Measurements from ENCODE around the gene NES.

NES gene

GRCh38 chr1:156624814-156625435 lies 52.3 kb downstream of the NES start:
- H3K9ac ChIP-seq (ENCODE audit: low read depth in 1 of 2, low read length in 2 of 2) = no peak overlapping the region

GRCh38 chr1:156623946-156624813 lies 53.0 kb downstream of the NES start:
- Histone ChIP-seq H3K9me3 (ENCODE audit: control insufficient read depth in 2 of 2, low read length in 2 of 2) (no peaks in the 10 kb centered on the region), H3K4me3 (ENCODE audit: low read length in 2 of 2) (peak overlapping the region; percentile 28 to 44), H3K27me3 (ENCODE audit: control insufficient read depth in 2 of 2, insufficient read depth in 2 of 2, low read length in 2 of 2) (peaks cover 44 to 50% of the 10 kb centered on the region in 2 donors), H3K36me3 (ENCODE audit: control insufficient read depth in 2 of 2, insufficient read depth in 2 of 2, low read length in 2 of 2) (no peaks in the 10 kb centered on the region), H3K9ac (ENCODE audit: low read depth in 1 of 2, low read length in 2 of 2) (no peak overlapping the region), H3K27ac (ENCODE audit: low read depth in 2 of 2, low read length in 2 of 2) (no peak overlapping the region), H3K4me1 (ENCODE audit: control insufficient read depth in 2 of 2, insufficient read depth in 2 of 2, low read length in 2 of 2) (peaks cover 18 to 19% of the 10 kb centered on the region in 2 donors)

More at GRCh38 chr1:156624814-156625435, 52.3 kb downstream of the NES start:
- peak overlapping the region in 1 of 2 donors; percentile 44 for H3K4me3 ChIP-seq (ENCODE audit: low read length in 2 of 2)
- no peaks in the 10 kb centered on the region for H3K36me3 ChIP-seq (ENCODE audit: control insufficient read depth in 2 of 2, insufficient read depth in 2 of 2, low read length in 2 of 2)
- no peaks in the 10 kb centered on the region for H3K9me3 ChIP-seq (ENCODE audit: control insufficient read depth in 2 of 2, low read length in 2 of 2)
- peaks cover 18 to 19% of the 10 kb centered on the region in 2 donors for H3K4me1 ChIP-seq (ENCODE audit: control insufficient read depth in 2 of 2, insufficient read depth in 2 of 2, low read length in 2 of 2)
- no peak overlapping the region for H3K27ac ChIP-seq (ENCODE audit: low read depth in 2 of 2, low read length in 2 of 2)
- peaks cover 37 to 42% of the 10 kb centered on the region in 2 donors for H3K27me3 ChIP-seq (ENCODE audit: control insufficient read depth in 2 of 2, insufficient read depth in 2 of 2, low read length in 2 of 2)

GRCh38 chr1:156622581-156623297 lies 54.5 kb downstream of the NES start:
- H3K36me3 ChIP-seq (ENCODE audit: control insufficient read depth in 2 of 2, insufficient read depth in 2 of 2, low read length in 2 of 2) = no peaks in the 10 kb centered on the region
- H3K9ac ChIP-seq (ENCODE audit: low read depth in 1 of 2, low read length in 2 of 2) = no peak overlapping the region
- no peaks in the 10 kb centered on the region for H3K9me3 ChIP-seq (ENCODE audit: control insufficient read depth in 2 of 2, low read length in 2 of 2)
- peaks cover 44 to 53% of the 10 kb centered on the region in 2 donors for H3K27me3 ChIP-seq (ENCODE audit: control insufficient read depth in 2 of 2, insufficient read depth in 2 of 2, low read length in 2 of 2)
- no peak overlapping the region for H3K27ac ChIP-seq (ENCODE audit: low read depth in 2 of 2, low read length in 2 of 2)
- H3K4me1 ChIP-seq (ENCODE audit: control insufficient read depth in 2 of 2, insufficient read depth in 2 of 2, low read length in 2 of 2) = peaks cover 18 to 19% of the 10 kb centered on the region in 2 donors
- no peak overlapping the region for H3K4me3 ChIP-seq (ENCODE audit: low read length in 2 of 2)

DNA sequence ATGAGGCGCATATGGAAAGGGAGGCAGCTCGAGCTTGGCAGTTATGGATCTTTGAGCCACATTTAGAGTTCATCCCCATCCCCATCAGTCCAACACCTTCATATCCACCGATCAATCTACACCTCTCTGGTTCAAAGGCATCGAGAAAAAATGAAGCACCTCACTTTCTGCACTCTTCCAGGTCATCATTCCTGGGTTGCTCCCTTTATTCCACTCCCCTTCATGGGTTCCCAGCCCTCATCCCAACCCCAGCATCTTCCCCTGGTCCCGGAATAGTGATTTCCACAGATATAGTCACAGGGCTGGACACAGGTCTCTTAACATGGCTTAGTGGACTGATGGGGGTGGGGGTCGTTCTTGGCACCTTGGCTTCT lies 57.6 kb downstream of the NES start:
- H3K9ac ChIP-seq (ENCODE audit: low read depth in 1 of 2, low read length in 2 of 2) = no peak overlapping the region
- H3K27ac ChIP-seq (ENCODE audit: low read depth in 2 of 2, low read length in 2 of 2) = no peak overlapping the region

GRCh38 chr1:156618853-156619581 lies 58.2 kb downstream of the NES start, which contains the start of gene HAPLN2:
HAPLN2 (plus strand) TSS chr1:156619415; CDS start chr1:156623491, 4,076 bp downstream.
- Histone ChIP-seq H3K27ac (ENCODE audit: low read depth in 2 of 2, low read length in 2 of 2) (no peak within 1 kb of the TSS), H3K4me3 (ENCODE audit: low read length in 2 of 2) (no peak within 1 kb of the TSS), H3K27me3 (ENCODE audit: control insufficient read depth in 2 of 2, insufficient read depth in 2 of 2, low read length in 2 of 2) (peaks cover 32 to 33% of the 10 kb centered on the region in 2 donors), H3K36me3 (ENCODE audit: control insufficient read depth in 2 of 2, insufficient read depth in 2 of 2, low read length in 2 of 2) (no peaks in the 10 kb centered on the region), H3K9me3 (ENCODE audit: control insufficient read depth in 2 of 2, low read length in 2 of 2) (no peaks in the 10 kb centered on the region), H3K4me1 (ENCODE audit: control insufficient read depth in 2 of 2, insufficient read depth in 2 of 2, low read length in 2 of 2) (peaks cover 2% of the 10 kb centered on the region in 2 donors), H3K9ac (ENCODE audit: low read depth in 1 of 2, low read length in 2 of 2) (no peak within 1 kb of the TSS)

More for the DNA sequence above, 57.6 kb downstream of the NES start:
- Histone ChIP-seq H3K9me3 (ENCODE audit: control insufficient read depth in 2 of 2, low read length in 2 of 2) (no peaks in the 10 kb centered on the region), H3K27me3 (ENCODE audit: control insufficient read depth in 2 of 2, insufficient read depth in 2 of 2, low read length in 2 of 2) (peaks cover 36 to 37% of the 10 kb centered on the region in 2 donors), H3K36me3 (ENCODE audit: control insufficient read depth in 2 of 2, insufficient read depth in 2 of 2, low read length in 2 of 2) (no peaks in the 10 kb centered on the region), H3K4me1 (ENCODE audit: control insufficient read depth in 2 of 2, insufficient read depth in 2 of 2, low read length in 2 of 2) (peaks cover 7% of the 10 kb centered on the region in 2 donors), H3K4me3 (ENCODE audit: low read length in 2 of 2) (no peak overlapping the region)
